DMS114 treated with DMSO at 0.1 percent for 48 hours (cell line): ENCODE data around the gene PARN.
"Not testable (repeated sequence)": the region's sequence is repeated elsewhere in the genome, so short reads cannot be mapped to it uniquely, and the experiment has no call there.

ENCODE experiments used
- DNase-seq: peaks from one replicate; lab custom pipeline; 2025; ENCODE audit not compliant: unreplicated experiment; lab: John Stamatoyannopoulos, UW

The PARN gene

GRCh38 chr16:14445937-14446715, 183.9 kb downstream of the PARN start:
- DNase-seq: no peak

- no peak for DNase-seq
Observed at GRCh38 chr16:14444979-14445810, 184.9 kb downstream of the PARN start.

GRCh38 chr16:14441533-14441932, 188.5 kb downstream of the PARN start:
- DNase-seq: not testable (repeated sequence)

- no peak for DNase-seq
Observed at GRCh38 chr16:14438256-14438655, 191.8 kb downstream of the PARN start.

GRCh38 chr16:14437426-14437825, 192.6 kb downstream of the PARN start:
- DNase-seq: no peak

GRCh38 chr16:14436401-14436955, 193.6 kb downstream of the PARN start:
- DNase-seq: no peak

GRCh38 chr16:14434860-14435259, 195.2 kb downstream of the PARN start:
- DNase-seq: no peak

GRCh38 chr16:14428971-14429637, 201.0 kb downstream of the PARN start:
- DNase-seq: not testable (repeated sequence)

GRCh38 chr16:14428043-14428442, 202.0 kb downstream of the PARN start:
- DNase-seq: no peak

- no peak for DNase-seq
Observed at GRCh38 chr16:14427371-14427948, 202.6 kb downstream of the PARN start.

GRCh38 chr16:14424595-14424994, 205.5 kb downstream of the PARN start:
- no peak for DNase-seq

- no peak for DNase-seq
Observed at GRCh38 chr16:14423344-14423743, 206.7 kb downstream of the PARN start.

- no peak for DNase-seq
Observed at GRCh38 chr16:14420721-14421488, 209.2 kb downstream of the PARN start.

- not testable (repeated sequence) for DNase-seq
Observed at GRCh38 chr16:14420243-14420642, 209.8 kb downstream of the PARN start.

- DNase-seq: no peak
Observed at GRCh38 chr16:14419817-14420216, 210.2 kb downstream of the PARN start.

GRCh38 chr16:14418795-14419225, 211.2 kb downstream of the PARN start:
- DNase-seq: no peak

GRCh38 chr16:14416184-14416583, 213.9 kb downstream of the PARN start:
- DNase-seq: no peak

- no peak for DNase-seq
Observed at GRCh38 chr16:14415291-14415690, 214.8 kb downstream of the PARN start.

- no peak for DNase-seq
Observed at GRCh38 chr16:14409563-14409962, 220.5 kb downstream of the PARN start.

GRCh38 chr16:14407786-14408399, 222.2 kb downstream of the PARN start:
- no peak for DNase-seq
